ENCODE data around the gene GSTCD.
"Not testable (repeated sequence)": the region's sequence is repeated elsewhere in the genome, so short reads cannot be mapped to it uniquely, and the experiment has no call there.

The GSTCD gene

DNA sequence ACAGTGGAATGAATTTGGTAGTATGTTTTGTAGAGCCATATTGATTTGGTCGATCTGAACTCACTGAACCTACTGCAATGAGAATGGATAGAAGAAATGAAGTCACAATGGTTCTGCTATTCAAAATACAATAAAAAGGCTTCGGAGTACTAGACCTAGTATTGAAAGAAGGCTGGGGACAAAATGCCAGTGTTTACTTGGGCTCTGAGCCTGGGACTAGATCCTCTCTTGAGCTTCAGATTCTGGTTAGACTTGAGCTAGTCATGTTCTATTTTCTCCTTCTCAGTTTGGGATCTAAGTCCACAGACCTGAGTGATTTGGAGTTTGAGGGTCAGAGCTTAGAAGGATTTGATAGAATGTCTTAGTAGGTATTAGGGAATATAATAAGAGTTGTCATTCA lies 10.0 kb upstream of the GSTCD start:
- ATAC-seq (ENCODE audit: low read depth) (no peak), DNase-seq (ENCODE audit: low spot score in 2 of 2) (no peak)
- Mint-ChIP-seq H3K4me3 (no peak overlapping the region), H3K9me3 (no peaks in the 10 kb centered on the region), H3K4me1 (peaks cover 3% of the 10 kb centered on the region), H3K36me3 (peaks cover 22% of the 10 kb centered on the region), H3K27me3 (no peaks in the 10 kb centered on the region), H3K27ac (no peak overlapping the region)

DNA sequence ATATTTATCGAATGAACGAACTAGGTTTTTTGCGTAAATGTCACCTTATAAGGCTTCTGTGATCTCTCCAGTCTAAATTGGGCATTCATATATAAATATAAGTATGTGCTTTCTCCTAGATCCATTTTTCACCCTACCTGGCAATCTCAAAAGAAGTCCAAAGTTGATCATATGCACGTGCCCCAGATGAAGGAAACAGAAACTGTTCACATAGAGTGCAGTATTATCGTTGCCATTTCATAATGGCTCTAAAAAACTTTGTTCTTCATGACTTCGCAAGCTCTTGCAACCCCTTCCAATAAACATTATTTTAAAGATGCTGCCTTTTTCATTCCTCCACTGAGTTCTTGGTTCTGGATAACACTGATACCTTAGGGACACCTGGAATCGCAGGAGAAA lies 803 bp upstream of the GSTCD start:
- no peaks in the 10 kb centered on the region for H3K9me3 Mint-ChIP-seq
- no peak for ATAC-seq (ENCODE audit: low read depth)

DNA sequence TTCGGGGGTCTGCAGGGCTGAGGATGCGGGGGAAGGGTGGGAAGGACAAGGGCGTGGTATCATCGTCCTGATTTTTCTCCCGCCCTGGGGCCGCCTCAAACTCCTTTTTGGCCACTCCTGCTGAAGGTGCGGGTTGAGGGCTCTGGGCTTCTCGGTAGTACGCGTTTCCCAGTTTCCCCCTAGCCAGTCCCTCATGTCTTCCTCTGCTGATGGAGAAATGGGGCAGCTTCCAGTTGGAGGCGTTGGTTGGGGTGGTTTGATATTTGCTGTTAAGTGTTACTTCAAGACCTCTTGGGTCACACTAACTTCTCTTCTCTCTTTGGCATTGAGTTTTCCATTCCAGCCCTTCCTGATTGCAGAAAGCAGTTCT lies 482 bp downstream of the GSTCD start:
- DNase-seq (ENCODE audit: low spot score in 2 of 2), result peak in 1 of 2 donors; percentile 8

More for the DNA sequence above, 803 bp upstream of the GSTCD start:
- Mint-ChIP-seq H3K36me3 (peaks cover 2% of the 10 kb centered on the region), H3K4me3 (peak overlapping the region; percentile 99), H3K4me1 (peaks cover 34% of the 10 kb centered on the region), H3K27ac (peak overlapping the region; percentile 99), H3K27me3 (no peaks in the 10 kb centered on the region)
- DNase-seq (ENCODE audit: low spot score in 2 of 2), result no peak

DNA sequence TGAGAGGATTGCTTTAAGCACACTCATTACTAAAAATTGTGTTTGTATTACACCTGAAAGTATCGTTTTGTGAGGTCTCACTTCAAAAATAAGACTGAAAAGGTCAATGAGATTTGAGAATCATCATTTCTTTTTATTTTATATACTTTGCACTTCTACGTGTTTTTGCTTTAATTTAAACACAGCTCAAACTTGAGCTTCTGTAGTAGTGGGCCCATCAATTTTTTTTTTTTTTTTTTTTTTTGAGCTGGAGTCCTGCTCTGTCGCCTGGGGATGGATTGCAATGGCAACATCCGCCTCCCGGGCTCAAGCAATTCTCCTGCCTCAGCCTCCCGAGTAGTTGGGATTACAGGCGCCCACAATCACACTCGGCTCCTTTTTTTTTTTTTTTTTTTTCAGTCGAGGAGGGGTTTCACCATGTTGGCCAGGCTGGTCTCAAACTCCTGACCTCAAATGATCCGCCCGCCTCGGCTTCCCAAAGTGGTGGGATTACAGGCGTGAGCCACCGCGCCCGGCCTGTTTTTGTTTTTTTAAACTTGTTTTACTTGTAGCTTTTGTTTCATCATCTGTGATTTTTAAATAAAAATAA lies 1.5 kb downstream of the GSTCD start:
- H3K9me3 Mint-ChIP-seq, result no peaks in the 10 kb centered on the region
- peaks cover 2% of the 10 kb centered on the region for H3K36me3 Mint-ChIP-seq
- H3K4me1 Mint-ChIP-seq, result peaks cover 38% of the 10 kb centered on the region
- DNase-seq (ENCODE audit: low spot score in 2 of 2), result no peak
- H3K4me3 Mint-ChIP-seq, result no peak overlapping the region
- no peaks in the 10 kb centered on the region for H3K27me3 Mint-ChIP-seq
- ATAC-seq (ENCODE audit: low read depth), result no peak
- H3K27ac Mint-ChIP-seq, result no peak overlapping the region

More for the DNA sequence above, 482 bp downstream of the GSTCD start:
- H3K36me3 Mint-ChIP-seq, result peaks cover 2% of the 10 kb centered on the region
- H3K27ac Mint-ChIP-seq, result peak overlapping the region; percentile 99
- H3K4me3 Mint-ChIP-seq, result peak overlapping the region; percentile 99
- peak; percentile 18 for ATAC-seq (ENCODE audit: low read depth)
- no peaks in the 10 kb centered on the region for H3K9me3 Mint-ChIP-seq
- peaks cover 36% of the 10 kb centered on the region for H3K4me1 Mint-ChIP-seq
- H3K27me3 Mint-ChIP-seq, result no peaks in the 10 kb centered on the region

DNA sequence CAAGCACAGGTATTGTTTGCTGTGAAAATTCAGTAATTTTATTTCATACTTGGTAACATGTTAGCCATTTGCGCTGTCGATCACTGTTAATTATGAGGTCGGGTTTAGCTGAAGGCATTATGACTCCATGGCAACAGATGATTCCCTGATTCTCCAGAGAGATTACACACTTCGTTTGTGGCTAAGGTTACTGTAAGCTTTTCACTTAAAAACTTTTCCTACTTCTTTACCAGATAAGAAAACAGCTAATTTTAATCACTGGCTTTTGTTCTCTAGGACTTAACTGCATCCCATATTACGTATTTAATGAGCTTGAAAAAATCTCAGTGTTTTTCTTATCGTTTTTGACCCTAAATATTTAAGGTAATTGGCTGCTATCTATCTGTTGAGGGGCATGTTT lies 2.1 kb downstream of the GSTCD start:
- Mint-ChIP-seq H3K27ac (no peak overlapping the region), H3K36me3 (peaks cover 2% of the 10 kb centered on the region), H3K27me3 (no peaks in the 10 kb centered on the region), H3K4me1 (peaks cover 36% of the 10 kb centered on the region), H3K4me3 (no peak overlapping the region), H3K9me3 (no peaks in the 10 kb centered on the region)
- DNase-seq (ENCODE audit: low spot score in 2 of 2) (no peak), ATAC-seq (ENCODE audit: low read depth) (no peak)

DNA sequence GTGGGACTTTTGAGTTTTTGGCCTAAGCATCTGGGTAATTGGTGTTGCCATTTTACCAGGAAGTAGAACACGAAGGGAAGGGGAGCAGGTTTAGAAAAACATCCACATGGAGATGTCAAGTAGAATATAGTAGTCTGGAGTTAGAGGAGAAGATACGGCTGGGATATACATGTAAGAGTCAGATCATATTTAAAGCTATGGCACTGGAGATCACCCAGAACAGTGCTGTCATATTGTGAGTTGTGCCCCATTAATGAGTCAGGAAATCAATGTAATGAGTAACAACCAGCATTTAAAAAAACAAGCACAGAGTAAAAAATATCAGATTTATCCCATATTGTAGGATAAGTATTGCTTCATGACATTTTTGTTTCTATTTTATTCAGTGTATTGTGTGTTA lies 4.2 kb downstream of the GSTCD start:
- no peaks in the 10 kb centered on the region for H3K27me3 Mint-ChIP-seq
- H3K9me3 Mint-ChIP-seq, result no peaks in the 10 kb centered on the region
- DNase-seq (ENCODE audit: low spot score in 2 of 2) (no peak), ATAC-seq (ENCODE audit: low read depth) (no peak)
- H3K27ac Mint-ChIP-seq, result peak overlapping the region; percentile 7
- H3K4me1 Mint-ChIP-seq, result peaks cover 24% of the 10 kb centered on the region
- H3K36me3 Mint-ChIP-seq, result no peaks in the 10 kb centered on the region
- no peak overlapping the region for H3K4me3 Mint-ChIP-seq

DNA sequence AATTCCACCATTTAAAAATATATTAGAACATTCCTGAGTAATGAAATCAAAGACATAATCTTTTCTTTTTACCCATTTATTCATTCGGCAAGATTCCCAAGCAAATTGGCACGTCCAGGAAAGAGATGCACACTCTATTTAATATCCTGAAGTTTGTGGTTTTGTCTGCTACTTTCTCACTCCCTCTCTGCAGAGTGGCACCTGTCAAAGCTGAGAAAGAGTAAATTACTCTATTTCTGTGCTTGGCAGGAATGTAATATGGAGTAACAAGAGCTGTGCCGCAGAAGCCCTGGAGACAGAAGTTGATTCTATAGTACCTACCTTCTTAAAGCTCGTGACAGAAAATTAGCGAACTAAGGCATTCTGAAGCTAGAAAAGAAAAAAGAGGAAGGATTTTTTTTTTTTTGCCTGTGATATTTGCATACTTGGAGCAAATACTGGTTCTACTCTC lies 5.5 kb downstream of the GSTCD start:
- peak overlapping the region; percentile 95 for H3K4me3 Mint-ChIP-seq
- ATAC-seq (ENCODE audit: low read depth), result peak; percentile 95

DNA sequence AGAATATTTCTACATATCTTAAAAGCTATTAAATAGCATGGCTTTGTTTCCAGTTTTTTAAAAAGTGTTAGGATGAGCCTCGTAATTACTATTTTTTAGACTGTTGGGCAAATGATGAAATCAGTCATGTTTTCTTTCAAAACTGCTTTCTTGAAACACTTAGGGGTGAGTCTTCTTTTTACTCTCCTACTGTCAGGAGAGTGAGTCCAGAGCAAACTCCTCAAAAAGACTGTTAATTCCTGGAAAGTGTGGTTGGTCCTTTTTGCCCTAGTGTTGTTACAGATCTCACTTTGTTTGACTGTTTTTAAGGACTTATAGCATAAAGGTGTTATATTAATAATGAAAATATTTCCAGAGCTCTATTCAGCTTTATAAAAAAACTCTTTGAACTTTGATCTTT lies 6.3 kb downstream of the GSTCD start:
- ATAC-seq (ENCODE audit: low read depth) (no peak), DNase-seq (ENCODE audit: low spot score in 2 of 2) (no peak)
- Mint-ChIP-seq H3K27ac (no peak overlapping the region), H3K36me3 (peaks cover 3% of the 10 kb centered on the region), H3K9me3 (no peaks in the 10 kb centered on the region), H3K4me3 (no peak overlapping the region), H3K4me1 (peaks cover 15% of the 10 kb centered on the region), H3K27me3 (no peaks in the 10 kb centered on the region)

More for the DNA sequence above, 5.5 kb downstream of the GSTCD start:
- Mint-ChIP-seq H3K9me3 (no peaks in the 10 kb centered on the region), H3K27me3 (no peaks in the 10 kb centered on the region), H3K36me3 (peaks cover 3% of the 10 kb centered on the region), H3K4me1 (peaks cover 18% of the 10 kb centered on the region), H3K27ac (peak overlapping the region; percentile 91)
- DNase-seq (ENCODE audit: low spot score in 2 of 2), result peak in 1 of 2 donors; percentile 33

DNA sequence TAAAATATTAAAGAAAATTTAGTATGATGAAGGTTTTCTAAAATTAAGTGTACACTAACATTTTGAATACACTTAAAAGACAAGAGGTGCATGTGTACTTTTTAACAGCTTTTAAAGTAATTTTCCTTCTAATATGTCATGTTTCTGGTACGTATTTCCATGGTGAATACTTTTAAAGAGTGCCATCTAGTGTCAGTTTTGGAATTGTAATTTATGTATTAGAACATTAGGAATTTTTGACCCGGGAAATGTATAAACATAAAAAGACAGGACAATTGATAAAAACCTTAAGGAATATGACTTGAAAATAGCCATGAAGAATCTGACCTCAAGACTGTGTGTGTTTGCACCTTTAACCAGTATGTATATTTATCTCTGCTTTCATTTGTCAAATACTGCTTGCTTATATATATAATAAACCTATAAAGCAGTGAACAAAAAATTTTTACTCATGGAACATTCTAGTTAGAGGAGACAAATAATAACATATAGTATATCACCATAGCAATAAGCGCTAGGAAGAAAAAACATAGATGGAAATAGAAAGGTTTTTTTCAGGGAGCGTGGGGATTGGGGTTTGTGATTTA lies 7.2 kb downstream of the GSTCD start:
- ATAC-seq (ENCODE audit: low read depth), result no peak
- no peaks in the 10 kb centered on the region for H3K9me3 Mint-ChIP-seq
- H3K4me3 Mint-ChIP-seq, result no peak overlapping the region
- H3K36me3 Mint-ChIP-seq, result peaks cover 3% of the 10 kb centered on the region
- no peak overlapping the region for H3K27ac Mint-ChIP-seq
- peak in 1 of 2 donors; percentile 4 for DNase-seq (ENCODE audit: low spot score in 2 of 2)
- H3K27me3 Mint-ChIP-seq, result no peaks in the 10 kb centered on the region
- H3K4me1 Mint-ChIP-seq, result peaks cover 15% of the 10 kb centered on the region

DNA sequence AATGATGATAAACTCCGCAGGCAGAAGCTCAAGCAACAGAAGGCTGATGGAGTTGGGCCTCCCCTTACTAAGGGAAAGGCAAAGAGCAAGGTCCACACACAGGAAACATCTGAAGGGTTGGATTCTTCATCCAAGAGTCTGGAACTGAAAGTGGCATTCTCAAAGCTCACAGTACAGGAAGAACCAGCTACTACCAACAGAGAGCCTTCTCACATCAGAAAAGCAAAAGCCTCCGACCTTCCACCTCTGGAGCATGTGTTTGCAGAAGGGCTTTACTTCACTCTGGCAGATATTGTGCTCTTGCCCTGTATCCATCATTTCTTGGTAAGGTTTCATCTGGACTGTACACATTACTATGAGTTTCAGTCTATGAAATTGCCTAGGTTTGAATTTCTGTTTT lies 10.6 kb downstream of the GSTCD start:
- Mint-ChIP-seq H3K36me3 (peaks cover 3% of the 10 kb centered on the region), H3K4me3 (no peak overlapping the region), H3K9me3 (no peaks in the 10 kb centered on the region)

DNA sequence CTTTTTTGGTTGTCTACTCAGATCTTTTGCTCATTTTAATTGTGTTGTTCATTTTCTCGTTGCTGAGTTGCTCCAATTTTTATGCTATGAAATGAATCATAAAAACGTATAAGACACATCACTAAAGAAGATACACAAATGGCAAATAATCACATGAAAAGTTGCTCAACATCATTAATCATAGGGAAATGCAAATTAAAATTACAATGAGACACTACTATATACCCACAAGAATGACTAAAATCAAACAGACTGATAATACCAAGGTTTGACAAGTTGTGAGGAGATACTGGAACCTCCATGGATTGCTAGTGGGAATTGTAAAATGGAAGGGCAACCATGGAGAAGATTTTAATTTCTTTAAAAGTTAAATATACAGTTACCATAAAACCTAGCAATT lies 17.0 kb downstream of the GSTCD start:
- Mint-ChIP-seq H3K27ac (no peak overlapping the region), H3K36me3 (peaks cover 22% of the 10 kb centered on the region)

More for the DNA sequence above, 10.6 kb downstream of the GSTCD start:
- ATAC-seq (ENCODE audit: low read depth), result no peak
- no peak for DNase-seq (ENCODE audit: low spot score in 2 of 2)
- H3K27me3 Mint-ChIP-seq, result no peaks in the 10 kb centered on the region
- no peak overlapping the region for H3K27ac Mint-ChIP-seq
- peaks cover 2% of the 10 kb centered on the region for H3K4me1 Mint-ChIP-seq

DNA sequence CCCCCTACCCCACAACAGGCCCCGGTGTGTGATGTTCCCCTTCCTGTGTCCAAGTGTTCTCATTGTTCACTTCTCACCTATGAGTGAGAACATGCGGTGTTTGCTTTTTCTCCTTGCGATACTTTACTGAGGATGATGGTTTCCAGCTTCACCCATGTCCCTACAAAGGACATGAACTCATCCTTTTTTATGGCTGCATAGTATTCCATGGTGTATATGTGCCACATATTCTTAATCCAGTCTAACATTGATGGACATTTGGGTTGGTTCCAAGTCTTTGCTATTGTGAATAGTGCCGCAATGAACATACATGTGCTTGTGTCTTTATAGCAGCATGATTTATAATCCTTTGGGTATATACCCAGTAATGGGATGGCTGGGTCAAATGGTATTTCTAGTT lies 21.3 kb downstream of the GSTCD start:
- H3K4me1 Mint-ChIP-seq; ATAC-seq (ENCODE audit: low read depth); H3K27me3 Mint-ChIP-seq; H3K4me3 Mint-ChIP-seq; DNase-seq (ENCODE audit: low spot score in 2 of 2); H3K27ac Mint-ChIP-seq: not testable (repeated sequence)
- H3K9me3 Mint-ChIP-seq, result peaks cover 12% of the 10 kb centered on the region
- H3K36me3 Mint-ChIP-seq, result peaks cover 50% of the 10 kb centered on the region

More for the DNA sequence above, 17.0 kb downstream of the GSTCD start:
- H3K4me1 Mint-ChIP-seq, result no peaks in the 10 kb centered on the region
- H3K27me3 Mint-ChIP-seq, result no peaks in the 10 kb centered on the region
- peaks cover 3% of the 10 kb centered on the region for H3K9me3 Mint-ChIP-seq
- no peak for DNase-seq (ENCODE audit: low spot score in 2 of 2)
- H3K4me3 Mint-ChIP-seq, result no peak overlapping the region
- no peak for ATAC-seq (ENCODE audit: low read depth)

DNA sequence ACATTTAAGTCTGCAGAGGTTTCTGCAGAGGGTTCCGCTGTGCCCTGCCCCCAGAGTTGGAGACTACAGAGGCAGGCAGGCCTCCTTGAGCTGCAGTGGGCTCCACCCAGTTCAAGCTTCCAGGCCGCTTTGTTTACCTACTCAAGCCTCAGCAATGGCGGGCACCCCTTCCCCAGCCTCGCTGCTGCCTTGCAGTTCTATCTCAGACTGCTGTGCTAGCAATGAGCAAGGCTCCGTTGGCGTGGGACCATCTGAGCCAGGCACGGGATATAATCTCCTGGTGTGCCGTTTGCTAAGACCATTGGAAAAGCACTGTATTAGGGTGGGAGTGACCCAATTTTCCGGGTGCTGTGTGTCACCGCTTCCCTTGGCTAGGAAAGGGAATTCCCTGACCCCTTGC lies 26.6 kb downstream of the GSTCD start:
- H3K4me3 Mint-ChIP-seq; ATAC-seq (ENCODE audit: low read depth); H3K27me3 Mint-ChIP-seq; H3K4me1 Mint-ChIP-seq; H3K27ac Mint-ChIP-seq; DNase-seq (ENCODE audit: low spot score in 2 of 2): not testable (repeated sequence)
- H3K9me3 Mint-ChIP-seq, result peaks cover 20% of the 10 kb centered on the region
- peaks cover 72% of the 10 kb centered on the region for H3K36me3 Mint-ChIP-seq

DNA sequence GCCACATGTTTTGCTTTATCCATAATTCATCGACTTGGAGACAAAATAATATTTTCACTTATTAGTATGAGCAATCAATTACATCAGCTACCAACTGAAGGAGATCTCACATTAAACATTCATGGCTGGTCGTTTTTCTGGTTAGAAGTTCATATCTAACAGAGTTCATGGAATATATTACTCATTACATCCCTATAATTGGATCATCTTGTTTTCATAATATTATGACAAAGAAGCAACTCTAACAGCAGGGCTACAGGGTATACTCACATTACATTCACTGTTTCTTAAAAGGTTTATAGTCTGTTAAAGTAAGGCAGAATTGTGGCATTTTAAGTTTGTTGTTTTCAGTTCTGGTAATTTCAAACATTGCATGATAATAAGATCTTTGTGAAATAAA lies 33.0 kb downstream of the GSTCD start:
- no peaks in the 10 kb centered on the region for H3K27me3 Mint-ChIP-seq
- DNase-seq (ENCODE audit: low spot score in 2 of 2), result no peak

DNA sequence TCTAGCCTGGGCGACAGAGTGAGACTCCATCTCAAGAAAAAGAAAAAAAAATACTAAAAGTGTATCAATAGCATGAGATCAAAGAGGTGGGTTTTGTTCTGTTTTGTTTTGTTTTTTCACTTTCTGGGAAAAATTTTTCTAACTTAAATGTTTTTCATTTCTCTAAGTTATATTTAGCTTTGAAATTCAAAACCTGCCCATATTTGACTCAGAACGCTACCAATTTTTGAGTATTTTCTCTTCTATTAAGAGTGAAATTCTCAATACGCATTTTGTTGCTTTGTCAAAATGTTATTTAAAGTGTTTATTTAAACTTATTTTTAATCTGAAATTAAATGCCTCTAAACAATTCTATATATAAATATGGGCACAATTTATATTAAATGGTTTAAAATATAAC lies 39.6 kb downstream of the GSTCD start:
- Mint-ChIP-seq H3K27ac (no peak overlapping the region), H3K36me3 (peaks cover 3% of the 10 kb centered on the region), H3K4me1 (no peaks in the 10 kb centered on the region), H3K9me3 (no peaks in the 10 kb centered on the region), H3K4me3 (no peak overlapping the region), H3K27me3 (no peaks in the 10 kb centered on the region)
- DNase-seq (ENCODE audit: low spot score in 2 of 2) (no peak), ATAC-seq (ENCODE audit: low read depth) (no peak)

More for the DNA sequence above, 33.0 kb downstream of the GSTCD start:
- Mint-ChIP-seq H3K4me3 (no peak overlapping the region), H3K36me3 (peaks cover 45% of the 10 kb centered on the region), H3K27ac (no peak overlapping the region), H3K4me1 (no peaks in the 10 kb centered on the region), H3K9me3 (peaks cover 9% of the 10 kb centered on the region)
- no peak for ATAC-seq (ENCODE audit: low read depth)
